Testis (tissue), 2 donors: ENCODE measurements around the gene PLBD2.

ENCODE experiments used
- CTCF ChIP-seq, 3 experiments: fragments of 450-650 bp in 2 of 3; fragments of 200-600 bp in 1 of 3; sonication (generic) in 1 of 3; IDR thresholded peaks; one replicate each; pipeline ENCODE4 v1.5.1; 2016 to 2019; ENCODE audit warnings: antibody characterized with exemption in 3 of 3, mild to moderate bottlenecking in 2 of 3, moderate library complexity in 1 of 3
- POLR2A ChIP-seq: fragments of 450-650 bp; IDR thresholded peaks from one replicate; pipeline ENCODE4 v1.6.1; 2017; ENCODE audit warnings: antibody characterized with exemption, mild to moderate bottlenecking, moderate library complexity

GRCh38 chr12:113334786-113335539 lies 23.4 kb upstream of the PLBD2 start, which contains the start of gene SLC8B1:
- TF ChIP-seq CTCF (IDR thresholded peaks at IDR 0.05) (no peak), POLR2A (peak; percentile 76)
